Large intestine (tissue), 3 donors: ENCODE measurements around the gene SRGAP1. TPM values are rescaled to one million over a fixed set of nuclear protein-coding genes. Genes with fewer than 3 reads are reported as not detected.
"Not testable (repeated sequence)": the region's sequence is repeated elsewhere in the genome, so short reads cannot be mapped to it uniquely, and the experiment has no call there.

Source experiments
- DNase-seq, 2 donors: peaks; one replicate each; pipeline versions ENCODE4 v3.0.0 to v3.0.0-alpha.2; 2013
- H3K27ac ChIP-seq: one replicate; pipeline ENCODE4 v1.5.1; 2013; ENCODE audit warnings: low read length
- H3K27me3 ChIP-seq: 2 replicates; pipeline ENCODE4 v1.6.1; 2013; ENCODE audit warnings: low read length; ENCODE audit not compliant: control insufficient read depth, insufficient read depth
- H3K36me3 ChIP-seq: 2 replicates; pipeline ENCODE4 v1.6.1; 2013; ENCODE audit warnings: low read length; ENCODE audit not compliant: control insufficient read depth, insufficient read depth
- H3K4me1 ChIP-seq: one replicate; pipeline ENCODE4 v1.6.1; 2013; ENCODE audit warnings: low read length; ENCODE audit not compliant: control insufficient read depth, insufficient read depth
- H3K4me3 ChIP-seq: one replicate; pipeline ENCODE4 v1.5.1; 2013; ENCODE audit warnings: low read length
- H3K9me3 ChIP-seq: one replicate; pipeline ENCODE4 v1.6.1; 2013; ENCODE audit warnings: mild to moderate bottlenecking, low read depth, low read length, moderate library complexity; ENCODE audit not compliant: control insufficient read depth
- WGBS: methylation state at CpG from one replicate; pipeline ENCODE4 v1.1.5; 2013; ENCODE audit warnings: low lambda C conversion rate; ENCODE audit not compliant: insufficient coverage; 5-methylcytosine and 5-hydroxymethylcytosine counted together
- polyA plus RNA-seq: library from polyadenylated mRNA; unstranded; fragments of 120-200 nt; gene quantifications from one replicate; pipeline ENCODE4 v1.2.1, GENCODE V29; 2013

The SRGAP1 gene
- polyA plus RNA-seq, 1 donor = 8.6 TPM

GRCh38 chr12:63865448-63865847, 20.9 kb downstream of the SRGAP1 start:
- Histone ChIP-seq H3K4me3 (no peak overlapping the region), H3K4me1 (peaks cover 40% of the 10 kb centered on the region), H3K27ac (no peak overlapping the region), H3K9me3 (no peaks in the 10 kb centered on the region), H3K27me3 (no peaks in the 10 kb centered on the region), H3K36me3 (no peaks in the 10 kb centered on the region)
- no peak for DNase-seq
- 100% methylated on average over 2 of the region's 8 CpGs for WGBS

DNA sequence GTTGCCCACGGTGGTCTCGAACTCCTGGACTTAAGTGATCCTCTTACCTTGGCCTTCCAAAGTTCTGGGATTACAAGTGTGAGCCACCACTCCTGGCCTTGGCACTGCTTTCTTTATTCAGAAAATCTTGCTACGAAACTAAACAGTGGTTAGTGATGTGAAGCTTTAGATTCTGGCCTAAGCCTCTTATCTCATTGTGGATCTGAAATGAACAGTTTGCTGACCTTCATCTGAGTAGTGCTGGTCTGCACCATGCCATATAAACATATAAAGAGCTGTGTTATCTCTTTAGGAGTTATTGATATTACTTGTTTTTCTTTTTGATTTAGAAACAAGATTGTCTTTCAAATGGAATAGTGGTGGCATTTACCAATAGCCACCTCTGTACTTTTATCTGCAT, 22.6 kb downstream of the SRGAP1 start:
- Histone ChIP-seq H3K27ac (no peak overlapping the region), H3K4me3 (no peak overlapping the region), H3K36me3 (no peaks in the 10 kb centered on the region), H3K4me1 (peaks cover 28% of the 10 kb centered on the region), H3K9me3 (no peaks in the 10 kb centered on the region), H3K27me3 (no peaks in the 10 kb centered on the region)
- 88% methylated on average over 2 of the region's 3 CpGs for WGBS
- DNase-seq = no peak

- no peaks in the 10 kb centered on the region for H3K27me3 ChIP-seq
- H3K36me3 ChIP-seq = no peaks in the 10 kb centered on the region
- WGBS = 83% methylated on average over 1 of the region's 1 CpG
- DNase-seq = no peak
- H3K4me3 ChIP-seq = no peak overlapping the region
- H3K4me1 ChIP-seq = peaks cover 9% of the 10 kb centered on the region
- no peaks in the 10 kb centered on the region for H3K9me3 ChIP-seq
- no peak overlapping the region for H3K27ac ChIP-seq
Observed at GRCh38 chr12:63869656-63870055, 25.2 kb downstream of the SRGAP1 start.

DNA sequence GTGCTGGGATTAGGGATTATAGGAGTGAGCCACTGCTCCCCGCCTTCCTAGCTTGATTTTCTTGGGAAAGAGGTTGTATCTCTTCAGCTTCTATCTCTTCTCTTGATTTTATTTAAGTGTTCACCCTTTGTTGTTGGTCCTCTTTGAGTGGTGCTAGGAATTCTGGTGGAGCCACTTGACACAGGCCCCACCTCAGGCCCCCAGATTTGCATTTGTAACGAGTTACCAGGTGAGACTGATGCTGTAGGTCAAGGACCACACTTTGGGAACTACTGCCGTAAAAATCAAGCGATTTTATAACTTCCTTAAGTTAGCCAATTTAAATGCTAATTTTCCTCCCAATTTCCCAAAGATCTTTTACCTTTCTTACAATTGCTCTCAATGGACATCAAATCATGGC, 26.3 kb downstream of the SRGAP1 start:
- Histone ChIP-seq H3K27ac (no peak overlapping the region), H3K9me3 (no peaks in the 10 kb centered on the region), H3K36me3 (no peaks in the 10 kb centered on the region), H3K27me3 (no peaks in the 10 kb centered on the region), H3K4me3 (no peak overlapping the region), H3K4me1 (peaks cover 3% of the 10 kb centered on the region)
- DNase-seq = no peak
- WGBS = 100% methylated on average over 3 of the region's 4 CpGs

DNA sequence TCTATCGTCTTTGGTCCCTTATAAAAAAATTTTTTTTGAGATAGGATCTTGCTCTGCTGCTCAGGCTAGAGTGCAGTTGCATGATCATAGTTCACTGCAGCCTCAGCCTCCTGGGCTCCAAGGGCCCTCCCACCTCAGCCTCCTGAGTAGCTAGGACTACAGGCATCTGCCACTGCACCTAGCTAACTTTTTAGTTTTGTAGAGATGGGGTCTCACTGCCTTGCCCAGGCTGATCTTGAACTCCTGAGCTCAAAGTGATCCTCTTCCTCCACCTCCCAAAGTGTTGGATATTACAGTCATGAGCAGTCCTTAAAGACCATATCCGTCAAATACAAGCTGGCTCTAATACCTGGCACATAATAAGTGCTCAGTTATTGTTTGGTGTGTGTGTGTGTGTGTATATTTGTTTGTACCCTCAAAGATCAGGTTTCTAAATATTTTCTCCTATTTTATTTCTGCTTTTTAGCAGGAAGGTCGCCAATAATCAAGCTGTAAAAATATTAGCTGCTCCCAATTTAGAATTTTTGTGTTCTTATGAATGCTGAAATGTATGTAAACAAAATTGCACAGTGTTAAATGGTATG, 30.5 kb downstream of the SRGAP1 start:
- H3K36me3 ChIP-seq = no peaks in the 10 kb centered on the region
- no peaks in the 10 kb centered on the region for H3K9me3 ChIP-seq
- 84% methylated on average over 2 of the region's 3 CpGs for WGBS
- no peak overlapping the region for H3K4me3 ChIP-seq
- no peak for DNase-seq
- no peaks in the 10 kb centered on the region for H3K27me3 ChIP-seq
- no peaks in the 10 kb centered on the region for H3K4me1 ChIP-seq
- H3K27ac ChIP-seq = no peak overlapping the region

DNA sequence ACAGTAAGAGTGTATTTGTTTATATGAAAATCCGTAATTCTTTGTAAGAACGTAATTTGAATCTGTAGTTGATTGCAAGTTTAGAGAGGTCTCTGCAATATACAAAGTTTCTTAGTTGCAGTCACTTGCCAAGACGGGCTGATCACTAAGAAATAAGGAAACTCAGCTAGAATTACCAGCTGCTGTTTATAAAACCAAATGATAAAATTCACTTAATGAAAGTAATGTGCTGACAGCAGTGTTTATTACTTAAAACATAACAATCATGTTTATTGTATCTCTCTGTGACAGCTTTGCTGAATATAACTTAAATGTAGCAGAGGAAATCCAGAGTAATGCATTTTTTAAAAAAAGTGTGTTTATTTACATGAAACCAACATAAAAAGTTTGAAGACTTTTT, 31.2 kb downstream of the SRGAP1 start:
- 76% methylated on average over 2 of the region's 3 CpGs for WGBS
- Histone ChIP-seq H3K36me3 (no peaks in the 10 kb centered on the region), H3K27me3 (no peaks in the 10 kb centered on the region), H3K27ac (no peak overlapping the region), H3K4me3 (no peak overlapping the region), H3K9me3 (no peaks in the 10 kb centered on the region), H3K4me1 (no peaks in the 10 kb centered on the region)
- no peak for DNase-seq

- WGBS = 92% methylated on average over 2 of the region's 4 CpGs
- Histone ChIP-seq H3K27ac (no peak overlapping the region), H3K4me1 (no peaks in the 10 kb centered on the region), H3K9me3 (no peaks in the 10 kb centered on the region), H3K27me3 (no peaks in the 10 kb centered on the region), H3K36me3 (no peaks in the 10 kb centered on the region), H3K4me3 (no peak overlapping the region)
- no peak for DNase-seq
Observed at GRCh38 chr12:63876980-63877379, 32.5 kb downstream of the SRGAP1 start.

DNA sequence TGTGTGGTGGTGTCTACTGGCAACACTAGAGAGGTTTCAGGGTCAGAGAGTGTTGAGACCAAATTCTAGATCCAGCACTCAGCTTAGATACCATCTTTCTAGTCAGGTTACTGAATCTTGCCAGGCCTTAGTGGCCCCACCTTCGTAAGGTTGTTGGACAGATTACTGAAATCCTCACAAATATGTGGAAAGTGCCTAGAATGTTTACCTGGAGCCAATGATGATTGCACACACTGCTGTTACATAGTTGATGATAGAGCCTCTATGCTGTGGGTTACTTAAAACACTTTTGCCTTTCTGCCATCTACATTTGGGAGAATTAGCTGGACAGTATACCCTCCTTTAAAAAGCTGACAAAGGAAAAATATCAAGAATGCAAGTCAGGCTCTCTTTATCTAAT, 33.2 kb downstream of the SRGAP1 start:
- H3K27ac ChIP-seq = no peak overlapping the region
- no peak overlapping the region for H3K4me3 ChIP-seq
- no peaks in the 10 kb centered on the region for H3K9me3 ChIP-seq
- no peaks in the 10 kb centered on the region for H3K27me3 ChIP-seq
- WGBS = no CpG with 5 or more reads among the region's 1 CpG
- no peaks in the 10 kb centered on the region for H3K36me3 ChIP-seq
- no peak for DNase-seq
- no peaks in the 10 kb centered on the region for H3K4me1 ChIP-seq

- H3K9me3 ChIP-seq, DNase-seq, H3K36me3 ChIP-seq, H3K4me1 ChIP-seq, H3K27ac ChIP-seq, H3K4me3 ChIP-seq, H3K27me3 ChIP-seq: not testable (repeated sequence)
- no CpG with 5 or more reads among the region's 9 CpGs for WGBS
Observed at GRCh38 chr12:63880235-63880634, 35.7 kb downstream of the SRGAP1 start.

- Histone ChIP-seq H3K9me3 (no peaks in the 10 kb centered on the region), H3K4me1 (no peaks in the 10 kb centered on the region), H3K36me3 (no peaks in the 10 kb centered on the region), H3K27ac (no peak overlapping the region), H3K27me3 (no peaks in the 10 kb centered on the region), H3K4me3 (no peak overlapping the region)
- DNase-seq = no peak
- WGBS = 100% methylated on average over 2 of the region's 6 CpGs
Observed at GRCh38 chr12:63880742-63881263, 36.3 kb downstream of the SRGAP1 start.

DNA sequence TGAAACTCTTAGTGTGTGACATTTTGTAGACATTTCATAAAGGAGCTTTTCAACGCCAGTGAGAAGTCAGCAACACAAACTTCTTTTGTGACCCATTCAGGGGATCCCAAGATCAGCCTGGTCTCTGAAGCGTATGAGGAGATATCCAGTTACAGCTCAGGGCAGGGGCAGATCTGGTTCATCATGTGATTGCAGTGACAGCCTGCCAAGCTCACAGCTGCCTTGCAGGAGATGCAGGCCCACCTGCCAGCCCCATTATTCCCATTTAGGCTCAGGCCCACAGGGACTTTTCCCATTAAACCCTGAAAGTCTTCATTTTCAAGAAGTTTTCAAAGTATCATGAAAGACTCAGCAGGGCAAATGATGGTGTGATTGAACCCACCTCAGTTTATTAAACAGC, 38.3 kb downstream of the SRGAP1 start:
- no peak for DNase-seq
- Histone ChIP-seq H3K4me1 (no peaks in the 10 kb centered on the region), H3K9me3 (no peaks in the 10 kb centered on the region), H3K36me3 (no peaks in the 10 kb centered on the region), H3K4me3 (no peak overlapping the region), H3K27me3 (no peaks in the 10 kb centered on the region), H3K27ac (no peak overlapping the region)
- whole genome bisulfite sequencing = no CpG with 5 or more reads among the region's 2 CpGs
